IPS-18a (cell line): ENCODE data around the gene SHH.

Experiments
- H3K27ac ChIP-seq: one replicate; pipeline ENCODE4 v1.5.1; 2013; ENCODE audit warnings: low read length
- H3K27me3 ChIP-seq: one replicate; pipeline ENCODE4 v1.6.1; 2013; ENCODE audit warnings: mild to moderate bottlenecking, low read length; ENCODE audit not compliant: control insufficient read depth, insufficient read depth
- H3K36me3 ChIP-seq: one replicate; pipeline ENCODE4 v1.6.1; 2013; ENCODE audit warnings: low read depth, low read length; ENCODE audit not compliant: control insufficient read depth
- H3K4me1 ChIP-seq: one replicate; pipeline ENCODE4 v1.6.1; 2013; ENCODE audit warnings: low read depth, low read length; ENCODE audit not compliant: control insufficient read depth
- H3K4me3 ChIP-seq: one replicate; pipeline ENCODE4 v1.5.1; 2013; ENCODE audit warnings: low read length
- H3K9ac ChIP-seq: one replicate; pipeline ENCODE4 v1.6.1; 2013; ENCODE audit warnings: mild to moderate bottlenecking, low read length, moderate library complexity
- H3K9me3 ChIP-seq: one replicate; pipeline ENCODE4 v1.6.1; 2013; ENCODE audit warnings: low read depth, low read length; ENCODE audit not compliant: control insufficient read depth

Gene SHH

DNA sequence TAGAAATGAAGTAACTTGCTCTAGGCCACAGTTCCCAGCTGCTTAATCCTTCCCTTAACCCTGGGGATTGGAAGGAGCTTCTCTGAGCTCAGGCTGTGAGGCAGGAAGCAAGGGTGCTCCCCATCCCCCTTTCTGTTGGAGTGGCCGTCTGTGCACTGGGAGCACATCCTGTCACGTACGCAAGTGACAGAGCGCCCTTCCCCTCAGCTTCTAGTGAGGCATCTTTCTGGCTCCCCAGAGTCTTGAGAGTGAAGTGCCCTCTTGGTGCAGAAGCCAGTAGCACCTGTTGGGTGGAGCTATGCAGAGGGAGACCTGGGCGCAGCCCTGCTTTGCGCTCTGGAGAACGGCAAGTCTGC is 47.8 kb downstream of the SHH start:
- H3K36me3 ChIP-seq = peaks cover 59% of the 10 kb centered on the region
- no peaks in the 10 kb centered on the region for H3K9me3 ChIP-seq
- peaks cover 7% of the 10 kb centered on the region for H3K4me1 ChIP-seq
- H3K9ac ChIP-seq = no peak overlapping the region
- H3K4me3 ChIP-seq = no peak overlapping the region
- no peaks in the 10 kb centered on the region for H3K27me3 ChIP-seq
- no peak overlapping the region for H3K27ac ChIP-seq

DNA sequence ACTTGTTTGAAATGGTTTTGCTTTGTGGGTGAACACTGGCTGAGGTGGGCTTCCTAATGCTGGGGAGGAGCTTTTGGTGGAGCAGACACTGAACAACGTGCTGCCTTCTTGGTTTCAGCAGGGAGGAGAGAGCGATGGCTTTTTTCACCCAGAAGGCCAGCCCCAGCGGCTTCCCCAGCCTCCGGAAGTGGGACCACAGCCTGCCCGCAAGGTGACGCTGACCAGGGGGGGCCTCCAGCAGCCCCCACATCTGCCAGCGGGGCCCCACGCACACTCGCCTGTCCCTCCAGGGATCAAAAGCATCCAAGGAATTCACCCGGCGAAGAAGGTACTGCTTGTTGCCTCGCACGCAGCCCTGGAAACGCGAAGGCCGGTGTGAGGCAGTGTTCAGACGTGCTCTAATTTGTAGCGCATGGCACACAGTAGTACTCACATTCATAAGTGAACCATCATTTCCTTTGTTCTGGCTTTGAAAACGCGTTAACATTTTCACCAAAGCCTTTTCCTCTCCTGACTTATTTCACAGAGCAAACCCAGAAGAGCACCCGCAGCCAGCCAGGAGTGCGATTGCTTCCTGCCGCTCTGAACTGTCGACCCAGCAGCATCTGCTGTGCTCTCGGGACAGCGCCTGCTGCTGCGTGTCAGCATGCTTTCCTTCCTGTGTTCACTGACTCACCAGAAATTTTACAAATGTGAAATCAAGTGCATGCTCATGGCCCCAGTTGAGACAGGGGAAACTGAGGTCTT is 48.4 kb downstream of the SHH start:
- no peak overlapping the region for H3K27ac ChIP-seq
- H3K9ac ChIP-seq = no peak overlapping the region
- no peaks in the 10 kb centered on the region for H3K27me3 ChIP-seq
- no peak overlapping the region for H3K4me3 ChIP-seq
- H3K9me3 ChIP-seq = no peaks in the 10 kb centered on the region
- H3K4me1 ChIP-seq = peaks cover 8% of the 10 kb centered on the region
- H3K36me3 ChIP-seq = peaks cover 54% of the 10 kb centered on the region

DNA sequence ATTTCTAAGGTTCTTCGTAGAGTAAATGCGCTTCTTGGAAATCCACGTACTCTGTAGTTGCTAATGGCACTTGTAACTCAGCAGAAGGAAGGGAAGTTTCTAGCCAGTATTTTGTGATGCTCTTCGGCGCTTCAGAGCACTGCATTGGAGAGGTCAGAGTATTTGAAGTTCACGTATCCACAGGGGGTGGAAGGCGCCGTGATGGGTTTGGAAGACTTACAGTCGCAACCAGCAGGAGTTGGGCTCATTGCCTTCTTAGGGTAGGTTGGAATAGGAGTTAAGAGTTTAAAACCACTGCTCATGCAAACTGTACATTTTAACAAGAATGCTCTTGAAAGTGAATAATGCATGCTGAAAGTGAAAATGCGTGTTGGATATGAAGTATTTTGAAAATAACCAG is 49.1 kb downstream of the SHH start:
- Histone ChIP-seq H3K36me3 (peaks cover 52% of the 10 kb centered on the region), H3K4me1 (peaks cover 16% of the 10 kb centered on the region), H3K9ac (no peak overlapping the region), H3K27ac (no peak overlapping the region), H3K9me3 (no peaks in the 10 kb centered on the region), H3K27me3 (no peaks in the 10 kb centered on the region), H3K4me3 (no peak overlapping the region)

DNA sequence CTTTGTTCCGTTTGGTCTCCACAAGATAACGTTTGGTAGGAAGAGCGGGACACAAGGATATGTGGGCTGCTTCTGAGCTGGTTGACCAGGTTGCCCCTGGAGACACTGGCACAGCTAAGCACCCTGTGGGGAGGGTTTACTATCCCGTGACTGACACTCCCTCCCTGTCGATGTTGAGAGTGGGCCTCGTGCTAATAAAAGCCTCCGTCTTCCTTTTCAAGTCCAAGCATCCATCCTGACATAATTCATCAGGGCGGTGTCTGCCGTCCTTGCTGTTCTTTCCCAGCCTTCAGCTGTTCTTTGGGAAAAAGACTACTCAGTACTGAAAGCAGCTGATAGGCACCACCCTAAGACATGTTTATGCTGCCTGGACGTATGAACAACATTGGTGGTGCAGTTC is 49.6 kb downstream of the SHH start:
- no peak overlapping the region for H3K27ac ChIP-seq
- no peak overlapping the region for H3K9ac ChIP-seq
- no peak overlapping the region for H3K4me3 ChIP-seq
- H3K36me3 ChIP-seq = peaks cover 48% of the 10 kb centered on the region
- no peaks in the 10 kb centered on the region for H3K27me3 ChIP-seq
- peaks cover 16% of the 10 kb centered on the region for H3K4me1 ChIP-seq
- no peaks in the 10 kb centered on the region for H3K9me3 ChIP-seq

DNA sequence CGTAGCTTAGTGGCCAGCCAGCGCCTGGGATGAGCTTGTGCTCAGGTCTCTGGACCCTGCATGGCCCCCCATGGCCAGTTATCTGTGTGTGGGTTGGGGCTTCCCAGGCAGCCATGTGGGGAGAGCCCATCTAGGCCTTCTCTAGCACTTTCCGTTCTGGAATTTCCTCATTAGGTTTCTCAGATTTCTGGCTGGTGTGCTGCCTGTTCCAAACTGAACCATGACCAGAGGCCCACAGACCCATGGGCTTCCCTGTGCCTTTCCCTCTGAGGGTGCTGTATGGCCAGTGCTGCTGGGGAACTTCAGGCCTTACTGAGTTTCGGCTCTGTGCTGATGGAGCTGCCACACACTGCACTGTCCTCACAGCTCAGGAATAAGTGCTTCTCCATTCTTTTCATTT is 50.2 kb downstream of the SHH start:
- Histone ChIP-seq H3K27me3 (no peaks in the 10 kb centered on the region), H3K4me3 (no peak overlapping the region), H3K9me3 (no peaks in the 10 kb centered on the region), H3K36me3 (peaks cover 42% of the 10 kb centered on the region), H3K9ac (no peak overlapping the region), H3K4me1 (peaks cover 16% of the 10 kb centered on the region), H3K27ac (no peak overlapping the region)

DNA sequence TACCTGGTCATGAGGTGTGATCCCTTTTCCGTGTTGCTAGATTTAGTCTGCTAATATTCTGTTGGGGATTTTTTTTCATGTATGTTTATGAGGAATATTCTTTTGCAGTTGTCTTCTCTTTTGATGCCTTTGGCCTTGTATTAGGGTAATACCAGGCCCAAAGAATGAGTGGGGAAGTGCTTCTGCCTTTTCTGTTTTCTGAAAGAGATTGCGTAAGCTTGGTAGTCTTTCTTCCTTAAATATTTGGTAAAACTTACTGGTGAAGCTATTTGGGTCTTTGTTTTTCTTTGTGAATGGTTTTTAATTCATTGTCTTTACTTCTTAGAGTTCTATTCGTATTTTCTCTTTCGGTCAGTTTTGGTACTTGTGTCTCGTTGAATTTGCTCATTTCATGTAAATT is 51.1 kb downstream of the SHH start:
- Histone ChIP-seq H3K4me1 (peaks cover 16% of the 10 kb centered on the region), H3K9me3 (no peaks in the 10 kb centered on the region), H3K27ac (no peak overlapping the region), H3K4me3 (no peak overlapping the region), H3K36me3 (peaks cover 35% of the 10 kb centered on the region), H3K27me3 (no peaks in the 10 kb centered on the region), H3K9ac (no peak overlapping the region)

DNA sequence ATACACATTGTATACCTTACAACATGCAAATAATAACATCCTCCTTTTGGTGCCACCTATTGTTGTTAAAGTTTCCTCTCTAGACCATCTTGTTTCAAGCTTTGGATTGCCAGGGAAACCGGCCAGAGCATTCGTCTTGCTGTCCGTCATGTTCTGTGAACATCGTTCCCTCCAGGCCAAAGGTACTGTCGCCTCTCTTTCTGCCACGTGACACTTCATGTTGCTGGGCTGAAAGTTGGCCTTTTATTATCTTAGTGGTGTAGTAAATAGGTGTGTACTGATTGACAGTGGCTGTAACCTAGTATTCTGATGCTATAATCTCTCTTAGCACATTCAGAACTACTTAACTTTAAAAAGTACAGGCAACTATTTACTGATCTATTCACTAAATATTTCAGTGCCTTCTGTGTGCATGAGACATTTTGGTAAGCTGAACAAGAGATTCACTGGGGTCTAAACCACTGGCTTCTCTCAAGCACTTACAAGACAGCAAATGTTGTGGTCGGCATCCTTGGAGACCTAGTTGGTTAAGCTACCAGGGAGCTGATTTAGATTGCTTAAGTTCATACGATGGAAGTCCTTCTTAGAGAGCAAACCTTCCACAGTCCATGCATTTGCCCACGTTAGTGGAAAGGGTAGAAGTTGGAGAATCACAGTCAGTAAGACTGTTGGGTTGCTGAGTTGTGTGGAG is 52.4 kb downstream of the SHH start:
- Histone ChIP-seq H3K9ac (no peak overlapping the region), H3K36me3 (peaks cover 22% of the 10 kb centered on the region), H3K9me3 (no peaks in the 10 kb centered on the region), H3K4me1 (peaks cover 16% of the 10 kb centered on the region), H3K4me3 (no peak overlapping the region), H3K27me3 (no peaks in the 10 kb centered on the region), H3K27ac (no peak overlapping the region)

DNA sequence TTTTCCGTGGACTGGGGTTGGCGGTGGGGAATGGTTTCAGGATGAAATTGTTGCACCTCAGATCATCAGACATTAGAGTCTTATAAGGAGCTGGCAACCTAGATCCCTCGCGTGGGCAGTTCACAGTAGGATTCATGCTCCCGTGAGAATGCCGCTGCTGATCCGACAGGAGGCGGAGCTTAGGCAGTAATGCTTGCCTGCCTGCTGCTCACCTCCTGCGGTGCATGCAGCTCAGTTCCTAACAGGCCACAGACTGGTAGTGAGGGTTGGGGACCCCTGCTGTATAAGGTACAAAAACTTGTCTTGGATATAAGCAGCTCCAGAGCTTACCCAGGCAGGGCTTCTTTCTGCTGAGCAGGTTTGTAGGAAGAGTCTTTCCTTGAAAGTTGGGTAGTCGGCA is 53.9 kb downstream of the SHH start:
- no peak overlapping the region for H3K27ac ChIP-seq
- no peaks in the 10 kb centered on the region for H3K27me3 ChIP-seq
- H3K36me3 ChIP-seq = peaks cover 8% of the 10 kb centered on the region
- no peak overlapping the region for H3K4me3 ChIP-seq
- H3K9me3 ChIP-seq = no peaks in the 10 kb centered on the region
- peaks cover 16% of the 10 kb centered on the region for H3K4me1 ChIP-seq
- H3K9ac ChIP-seq = no peak overlapping the region

DNA sequence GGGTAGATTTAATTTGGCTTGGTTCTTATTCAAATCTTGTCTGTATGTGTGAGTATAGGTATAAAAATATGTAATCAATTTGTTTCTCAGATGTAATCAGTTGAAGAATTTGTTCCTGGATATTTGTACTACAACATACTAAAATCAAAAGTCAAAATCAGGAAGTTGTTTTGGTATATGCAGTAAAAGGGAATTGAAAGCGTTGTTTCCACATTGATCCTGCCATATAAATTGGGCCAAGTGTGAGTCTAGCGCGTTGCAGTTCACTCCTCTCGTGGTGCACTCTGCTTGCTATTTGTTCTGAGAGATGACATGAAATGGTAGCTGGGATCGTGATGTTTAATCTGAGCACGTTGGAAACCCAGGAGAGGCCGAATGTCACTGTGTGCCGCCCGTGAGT is 55.9 kb downstream of the SHH start:
- H3K27me3 ChIP-seq = no peaks in the 10 kb centered on the region
- no peaks in the 10 kb centered on the region for H3K9me3 ChIP-seq
- no peak overlapping the region for H3K27ac ChIP-seq
- H3K4me1 ChIP-seq = peaks cover 10% of the 10 kb centered on the region
- H3K4me3 ChIP-seq = no peak overlapping the region
- no peak overlapping the region for H3K9ac ChIP-seq
- H3K36me3 ChIP-seq = peaks cover 9% of the 10 kb centered on the region

DNA sequence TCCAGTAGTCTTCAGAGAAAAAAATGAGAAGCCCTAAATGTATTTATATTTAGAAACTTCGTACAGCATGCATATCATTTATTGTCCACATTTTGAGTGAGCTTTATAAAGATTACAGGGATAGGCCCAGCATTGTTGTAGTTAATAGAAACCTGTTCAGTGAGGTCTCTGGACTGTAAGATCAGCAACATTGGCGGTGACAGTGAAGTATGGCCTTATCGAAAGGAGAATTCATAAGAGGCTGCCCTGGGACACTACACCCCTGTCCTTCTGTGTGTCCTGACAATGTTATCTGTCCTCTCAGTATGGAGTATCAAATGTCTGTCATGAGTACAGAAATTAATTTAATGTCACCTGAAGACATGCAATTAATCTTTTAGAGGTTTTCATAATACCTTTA is 57.2 kb downstream of the SHH start:
- H3K9me3 ChIP-seq = no peaks in the 10 kb centered on the region
- peaks cover 8% of the 10 kb centered on the region for H3K4me1 ChIP-seq
- no peak overlapping the region for H3K4me3 ChIP-seq
- H3K36me3 ChIP-seq = peaks cover 7% of the 10 kb centered on the region
- H3K27me3 ChIP-seq = no peaks in the 10 kb centered on the region
- H3K9ac ChIP-seq = no peak overlapping the region
- no peak overlapping the region for H3K27ac ChIP-seq

DNA sequence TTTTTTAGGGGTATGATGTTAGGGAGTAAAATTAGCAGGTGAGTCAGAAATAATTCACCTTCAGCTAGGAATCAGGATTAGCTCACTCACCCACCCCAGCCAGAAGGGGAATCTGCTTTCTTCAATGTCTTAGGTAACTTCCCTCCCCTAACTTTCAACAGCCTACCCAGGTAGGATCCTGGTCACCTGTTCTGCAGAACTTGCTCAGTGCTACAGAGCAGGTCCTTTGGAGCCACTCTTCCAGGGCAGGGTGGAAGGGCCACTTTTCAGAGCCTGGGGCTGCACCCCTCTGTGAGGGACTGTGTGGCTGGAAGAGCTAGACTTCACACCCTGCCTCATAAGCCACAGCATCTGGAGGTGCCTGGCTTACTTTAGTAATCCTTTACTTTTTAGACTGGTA is 58.1 kb downstream of the SHH start:
- no peak overlapping the region for H3K9ac ChIP-seq
- peaks cover 8% of the 10 kb centered on the region for H3K4me1 ChIP-seq
- no peaks in the 10 kb centered on the region for H3K9me3 ChIP-seq
- no peak overlapping the region for H3K27ac ChIP-seq
- H3K4me3 ChIP-seq = no peak overlapping the region
- peaks cover 3% of the 10 kb centered on the region for H3K36me3 ChIP-seq
- H3K27me3 ChIP-seq = no peaks in the 10 kb centered on the region

DNA sequence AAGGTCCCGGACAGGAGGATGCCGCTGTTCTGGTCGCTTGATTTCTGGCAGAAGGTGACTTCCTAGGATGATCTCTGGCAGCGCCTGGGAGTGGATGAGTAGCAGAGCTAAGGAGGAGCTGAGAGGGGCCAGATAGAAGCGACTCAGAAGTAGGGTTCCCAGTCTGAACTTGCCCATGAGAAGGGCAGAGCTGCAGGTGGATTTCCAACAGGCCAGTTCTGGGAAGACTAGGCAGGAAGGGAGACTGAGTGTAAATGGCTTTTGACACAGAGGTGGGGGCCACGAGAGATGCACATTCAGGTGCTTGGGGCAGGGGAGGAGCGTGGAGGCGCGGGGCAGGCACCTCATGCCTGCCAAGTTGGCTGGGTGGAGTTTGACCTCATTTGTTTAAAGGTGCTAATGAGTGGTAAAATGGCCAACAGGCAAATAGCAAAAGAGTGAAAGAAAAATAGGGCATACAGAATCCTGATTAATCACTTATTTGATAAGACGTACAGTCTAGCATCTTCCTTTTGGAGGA is 58.8 kb downstream of the SHH start:
- Histone ChIP-seq H3K27ac (no peak overlapping the region), H3K27me3 (no peaks in the 10 kb centered on the region), H3K9ac (no peak overlapping the region), H3K36me3 (peaks cover 3% of the 10 kb centered on the region), H3K4me3 (no peak overlapping the region), H3K4me1 (peaks cover 4% of the 10 kb centered on the region), H3K9me3 (no peaks in the 10 kb centered on the region)
